GM12878 (cell line): ENCODE results near the gene OR7G3. TPM values are rescaled to one million over a fixed set of nuclear protein-coding genes. Genes with fewer than 3 reads are reported as not detected.

Source experiments
- ATAC-seq: fragments of 200-7000 bp; cut with Tn5 transposase; 3 replicates; pipeline ENCODE4 v1.9.1; 2020; ENCODE audit warnings: mild to moderate bottlenecking, moderate library complexity
- BruUV-seq: library from RNA; stranded (reverse); fragments of 400-500 nt; replicated peaks from 2 replicates; lab custom pipeline; 2021; lab: Mats Ljungman, UMichigan
- CTCF ChIA-PET: fragments of 300-600 bp; sonication (Branson Sonifier 250); formaldehyde crosslinking; extraction: SDS; loops from one replicate; lab custom pipeline; 2021; ENCODE audit warnings: inconsistent platforms; lab: Yijun Ruan, JAX
- POLR2A ChIA-PET: fragments of 350-600 bp; formaldehyde crosslinking; extraction: SDS; loops from one replicate; lab custom pipeline; 2021; ENCODE audit warnings: inconsistent platforms; lab: Charles Lee
- RAD21 ChIA-PET: fragments of 300-600 bp; sonication (Branson Sonifier 250); formaldehyde crosslinking; loops from one replicate; lab custom pipeline; 2023; ENCODE audit warnings: antibody characterized with exemption; ENCODE audit not compliant: unreplicated experiment; lab: Charles Lee
- SMC1A ChIA-PET: fragments of 300-600 bp; sonication (Branson Sonifier 250); formaldehyde crosslinking; loops from one replicate; lab custom pipeline; 2023; ENCODE audit not compliant: unreplicated experiment, uncharacterized antibody; lab: Charles Lee
- DNase-seq: peaks from one replicate; pipeline ENCODE4 v3.0.0-alpha.2; 2011; ENCODE audit warnings: low read depth, low spot score
- FAIRE-seq: peaks from 3 replicates; lab custom pipeline; 2011; peaks lifted over from hg19 to GRCh38; lab: Jason Lieb, UNC
- H2AFZ ChIP-seq: 2 replicates; pipeline ENCODE4 v1.6.0; 2011; ENCODE audit warnings: low read depth, low read length, control low read depth; ENCODE audit not compliant: control insufficient read depth
- H3K27ac ChIP-seq: 2 replicates; pipeline ENCODE4 v1.5.1; 2011; ENCODE audit warnings: control low read depth; ENCODE audit not compliant: control insufficient read depth, insufficient read depth
- H3K27me3 ChIP-seq, 2 experiments: replicated peaks in 1 of 2; 2 replicates each; pipeline versions ENCODE4 v1.6.0 to v1.6.1; 2011; ENCODE audit warnings: low read length in 1 of 2; ENCODE audit not compliant: control insufficient read depth in 2 of 2, insufficient read depth in 2 of 2
- H3K36me3 ChIP-seq, 2 experiments: 2 replicates each; pipeline ENCODE4 v1.5.1; 2011; ENCODE audit warnings: low read length in 1 of 2; ENCODE audit not compliant: control insufficient read depth in 2 of 2, insufficient read depth in 2 of 2
- H3K4me1 ChIP-seq: 2 replicates; pipeline ENCODE4 v1.6.1; 2011; ENCODE audit warnings: mild to moderate bottlenecking, low read length, moderate library complexity, mixed read lengths; ENCODE audit not compliant: control insufficient read depth, insufficient read depth
- H3K4me2 ChIP-seq: 2 replicates; pipeline ENCODE4 v1.6.0; 2011; ENCODE audit warnings: control low read depth; ENCODE audit not compliant: control insufficient read depth, insufficient read depth
- H3K4me3 ChIP-seq: fragments of 200-600 bp; sonication (generic); 2 replicates; pipeline ENCODE4 v1.5.1; 2016
- H3K79me2 ChIP-seq: 2 replicates; pipeline ENCODE4 v1.6.0; 2011; ENCODE audit warnings: low read length; ENCODE audit not compliant: control insufficient read depth, insufficient read depth
- H3K9ac ChIP-seq: 2 replicates; pipeline ENCODE4 v1.8.0; 2011; ENCODE audit warnings: low read length, control low read depth, mixed read lengths; ENCODE audit not compliant: control insufficient read depth, insufficient read depth
- H3K9me3 ChIP-seq: replicated peaks from 3 replicates; pipeline ENCODE4 v1.5.1; 2011; ENCODE audit warnings: mild to moderate bottlenecking, low read length; ENCODE audit not compliant: control insufficient read depth, insufficient read depth
- H4K20me1 ChIP-seq: 2 replicates; pipeline ENCODE4 v1.6.0; 2011; ENCODE audit not compliant: control insufficient read depth, insufficient read depth
- CEBPB ChIP-seq, 2 experiments: fragments of 150-350 bp in 1 of 2; IDR thresholded peaks; 2 replicates each; pipeline ENCODE4 v1.6.1; 2012 to 2014; ENCODE audit warnings: low read depth in 2 of 2, low read length in 2 of 2, borderline replicate concordance in 1 of 2, inconsistent platforms in 1 of 2
- CHD2 ChIP-seq: IDR thresholded peaks from 2 replicates; pipeline ENCODE4 v1.6.1; 2011; ENCODE audit warnings: low read depth, low read length, improper control_type of control experiment, borderline replicate concordance
- E4F1 ChIP-seq: fragments of 450-650 bp; IDR thresholded peaks from 2 replicates; pipeline ENCODE4 v1.6.1; 2018; ENCODE audit warnings: borderline replicate concordance, mild to moderate bottlenecking; ENCODE audit not compliant: partially characterized antibody
- FOXK2 ChIP-seq: fragments of 450-650 bp; IDR thresholded peaks from 2 replicates; pipeline ENCODE4 v1.6.1; 2017; ENCODE audit warnings: mild to moderate bottlenecking, moderate library complexity
- HDAC6 ChIP-seq: fragments of 200-600 bp; sonication (generic); IDR thresholded peaks from one replicate; pipeline ENCODE4 v1.8.0; 2017; ENCODE audit warnings: antibody characterized with exemption; ENCODE audit not compliant: unreplicated experiment
- IRF3 ChIP-seq: fragments of 450-650 bp; IDR thresholded peaks from 2 replicates; pipeline ENCODE4 v1.6.1; 2014; ENCODE audit warnings: mild to moderate bottlenecking
- IRF4 ChIP-seq: IDR thresholded peaks from 2 replicates; pipeline ENCODE4 v1.6.1; 2011; ENCODE audit warnings: low read depth, low read length
- MLLT1 ChIP-seq: fragments of 450-650 bp; IDR thresholded peaks from 2 replicates; pipeline ENCODE4 v1.6.1; 2016; ENCODE audit warnings: mild to moderate bottlenecking
- NFXL1 ChIP-seq: fragments of 450-650 bp; IDR thresholded peaks from 2 replicates; pipeline ENCODE4 v1.6.1; 2017; ENCODE audit warnings: antibody characterized with exemption, mild to moderate bottlenecking, borderline replicate concordance
- PAX5 ChIP-seq: IDR thresholded peaks from 2 replicates; pipeline ENCODE4 v1.6.1; 2011; ENCODE audit warnings: low read depth, low read length, borderline replicate concordance
- RELA ChIP-seq: fragments of 450-650 bp; IDR thresholded peaks from 2 replicates; pipeline ENCODE4 v1.8.0; 2014; ENCODE audit warnings: borderline replicate concordance; ENCODE audit not compliant: partially characterized antibody
- ZBTB33 ChIP-seq: fragments of 450-650 bp; IDR thresholded peaks from 2 replicates; pipeline ENCODE4 v1.6.1; 2017; ENCODE audit warnings: mild to moderate bottlenecking
- ZNF207 ChIP-seq: fragments of 450-650 bp; IDR thresholded peaks from 2 replicates; pipeline ENCODE4 v1.6.1; 2014; ENCODE audit warnings: antibody characterized with exemption, mild to moderate bottlenecking, borderline replicate concordance
- WGBS: methylation state at CpG from one replicate; pipeline ENCODE4 v1.1.6; 2016; ENCODE audit warnings: low lambda C conversion rate; ENCODE audit not compliant: insufficient replicate concordance, insufficient coverage; ENCODE audit errors: missing lambda C conversion rate; 5-methylcytosine and 5-hydroxymethylcytosine counted together
- in situ Hi-C: fragments of 300-500 bp; cut with MboI; formaldehyde crosslinking; loops from 9 replicates; pipeline ENCODE4 v1.14.3; 2018; ENCODE audit warnings: mixed read lengths
- intact Hi-C: fragments of 100-400 bp; cut with micrococcal nuclease; formaldehyde crosslinking; loops from one replicate; pipeline ENCODE4 v1.14.2; 2022; ENCODE audit not compliant: unreplicated experiment
- polyA plus RNA-seq, 11 experiments: library from polyadenylated mRNA; depleted of rRNA in 4 of 11; unstranded in 6 of 11; stranded (reverse) in 5 of 11; fragments of >200 nt; fragmentation: Nextera tagmentation in 4 of 11; fragmentation: Illumina TruSeq in 1 of 11; extraction: Ambion mirVana in 4 of 11; extraction: Trizol in 1 of 11; gene quantifications; 1 replicate in 1 of 11; 2 replicates in 10 of 11; pipeline versions ENCODE4 v1.2.1 to v1.2.3, GENCODE V29; 2011 to 2016; ENCODE audit warnings: inconsistent platforms in 2 of 11, missing spikeins in 2 of 11, low read depth in 1 of 11
- total RNA-seq, 4 experiments: library from RNA; depleted of rRNA in 3 of 4; stranded (reverse); fragments of >200 nt in 3 of 4; fragmentation: Illumina TruSeq in 1 of 4; extraction: Trizol in 1 of 4; gene quantifications; 2 replicates each; pipeline versions ENCODE4 v1.2.1 to v1.2.3, GENCODE V29; 2013 to 2021

OR7G3 gene
- total and polyA plus RNA-seq, 10 of the 15 experiments (the other 5 are each of a cell fraction or from before 2014, with no cell fraction given) = not detected

GRCh38 chr19:9128171-9128570 lies 1.4 kb upstream of the OR7G3 start:
- RAD21 ChIA-PET = no interaction called here
- intact Hi-C loops = no loop called here
- Histone ChIP-seq H3K79me2 (no peaks in the 10 kb centered on the region), H3K9me3 (no peaks in the 10 kb centered on the region; the same call in 2 of the 3 replicates), H3K36me3 (no peaks in the 10 kb centered on the region), H3K9ac (no peak overlapping the region), H3K4me3 (no peak overlapping the region), H2AFZ (no peak overlapping the region), H3K27ac (no peak overlapping the region), H3K27me3 (no peaks in the 10 kb centered on the region), H4K20me1 (no peaks in the 10 kb centered on the region), H3K4me1 (no peaks in the 10 kb centered on the region), H3K4me2 (no peak overlapping the region)
- WGBS = 32% methylated on average over 3 of the region's 3 CpGs
- BruUV-seq = no TSS peak
- CTCF ChIA-PET = no interaction called here
- SMC1A ChIA-PET = no interaction called here
- POLR2A ChIA-PET = no interaction called here
- no peak for ATAC-seq
- DNase-seq = no peak
- in situ Hi-C loops = loop anchor here (25.0 kb wide), 1 partner anchor 1109 kb away; the partner anchor contains the start of gene S1PR2
- FAIRE-seq = no peak
- no peak for TF ChIP-seq FOXK2
- TF ChIP-seq CHD2 = no peak
- no peak for TF ChIP-seq HDAC6
- TF ChIP-seq MLLT1 = no peak
- TF ChIP-seq ZNF207 = no peak
- TF ChIP-seq RELA = no peak
- no peak for TF ChIP-seq IRF4
- no peak for TF ChIP-seq NFXL1
- TF ChIP-seq IRF3 = no peak
- TF ChIP-seq CEBPB (IDR thresholded peaks at IDR 0.05; ENCODE audit: borderline replicate concordance in 1 of 2, low read depth in 2 of 2, low read length in 2 of 2) = no peak
- no peak for TF ChIP-seq PAX5
- no peak for TF ChIP-seq ZBTB33
- TF ChIP-seq E4F1 = no peak
